Natural killer cell (primary cell): ENCODE data around the gene P3H1. TPM values are rescaled to one million over a fixed set of nuclear protein-coding genes. Genes with fewer than 3 reads are reported as not detected.

Experiments
- ATAC-seq, 3 donors: fragments of 150-1000 bp in 2 of 3; fragments of 200-7000 bp in 1 of 3; cut with Tn5 transposase; 1 replicate in 1 of 3; 2 replicates in 2 of 3; pipeline ENCODE4 v1.10.0; 2021; ENCODE audit warnings: mild to moderate bottlenecking in 2 of 3, moderate library complexity in 2 of 3
- DNase-seq, 2 donors: peaks; one replicate each; pipeline versions ENCODE4 v3.0.0 to v3.0.0-alpha.2; 2013 to 2021; ENCODE audit warnings: mixed read lengths in 1 of 2
- H3K27ac ChIP-seq: one replicate; pipeline ENCODE4 v1.5.1; 2013; ENCODE audit warnings: mild to moderate bottlenecking, low read length
- H3K27me3 ChIP-seq: one replicate; pipeline ENCODE4 v1.6.1; 2013; ENCODE audit warnings: low read length; ENCODE audit not compliant: control insufficient read depth, insufficient read depth
- H3K36me3 ChIP-seq: one replicate; pipeline ENCODE4 v1.6.1; 2013; ENCODE audit warnings: low read length; ENCODE audit not compliant: control insufficient read depth, insufficient read depth
- H3K4me1 ChIP-seq: one replicate; pipeline ENCODE4 v1.6.1; 2013; ENCODE audit warnings: low read length; ENCODE audit not compliant: control insufficient read depth, insufficient read depth
- H3K4me3 ChIP-seq: one replicate; pipeline ENCODE4 v1.5.1; 2013; ENCODE audit warnings: low read length
- H3K9me3 ChIP-seq: one replicate; pipeline ENCODE4 v1.6.1; 2013; ENCODE audit warnings: low read length; ENCODE audit not compliant: control insufficient read depth, insufficient read depth
- H3K27ac Mint-ChIP-seq, 2 donors: one replicate each; pipeline ENCODE4 v1.8.0; 2022; ENCODE audit warnings: mild to moderate bottlenecking in 2 of 2, mixed read lengths in 2 of 2, moderate library complexity in 1 of 2
- H3K27me3 Mint-ChIP-seq, 2 donors: one replicate each; pipeline ENCODE4 v1.8.0; 2022; ENCODE audit warnings: low read depth in 2 of 2, mixed read lengths in 2 of 2
- H3K36me3 Mint-ChIP-seq: one replicate; pipeline ENCODE4 v1.8.0; 2022; ENCODE audit warnings: mixed read lengths
- H3K4me1 Mint-ChIP-seq, 2 donors: one replicate each; pipeline ENCODE4 v1.8.0; 2022; ENCODE audit warnings: mixed read lengths in 2 of 2
- H3K4me3 Mint-ChIP-seq: one replicate; pipeline ENCODE4 v1.8.0; 2022; ENCODE audit warnings: mild to moderate bottlenecking, moderate library complexity, mixed read lengths
- H3K9me3 Mint-ChIP-seq, 2 donors: one replicate each; pipeline ENCODE4 v1.8.0; 2022; ENCODE audit warnings: mixed read lengths in 2 of 2
- CTCF ChIP-seq: fragments of 200-600 bp; IDR thresholded peaks from one replicate; pipeline ENCODE4 v1.8.0; 2022; ENCODE audit warnings: antibody characterized with exemption
- WGBS: methylation state at CpG from one replicate; pipeline ENCODE4 v1.1.7; 2013; ENCODE audit warnings: missing lambda C conversion rate; ENCODE audit not compliant: insufficient coverage; 5-methylcytosine and 5-hydroxymethylcytosine counted together
- intact Hi-C: fragments of 100-400 bp; cut with micrococcal nuclease; formaldehyde crosslinking; loops from one replicate; pipeline ENCODE4 v1.14.2; 2022
- total RNA-seq, 4 donors: library from RNA; stranded (reverse); fragments of 120-200 nt in 1 of 4; gene quantifications; one replicate each; pipeline versions ENCODE4 v1.2.3 to v1.2.4, GENCODE V29; 2013 to 2022

P3H1 gene
- total RNA-seq, 3 donors from 2014 or later (not counting 1 experiment from before 2014, with no cell fraction given): 29.6 to 40.4 (median 37.9) TPM

GRCh38 chr1:42735056-42735455, 31.8 kb downstream of the P3H1 start:
- DNase-seq: no peak
- Mint-ChIP-seq H3K4me3 (no peak overlapping the region), H3K27me3 (no peaks in the 10 kb centered on the region), H3K27ac (no peak overlapping the region), H3K4me1 (peaks cover 0 to 11% of the 10 kb centered on the region in 2 donors), H3K9me3 (no peaks in the 10 kb centered on the region), H3K36me3 (no peaks in the 10 kb centered on the region)
- no peak overlapping the region for H3K4me3 ChIP-seq
- H3K4me1 ChIP-seq: peaks cover 15% of the 10 kb centered on the region
- H3K36me3 ChIP-seq: no peaks in the 10 kb centered on the region
- no peak for ATAC-seq
- no peak for TF ChIP-seq CTCF
- intact Hi-C loops: no loop called here
- WGBS: 88% methylated on average over 11 of the region's 11 CpGs
- no peaks in the 10 kb centered on the region for H3K9me3 ChIP-seq
- no peak overlapping the region for H3K27ac ChIP-seq
- no peaks in the 10 kb centered on the region for H3K27me3 ChIP-seq

DNA sequence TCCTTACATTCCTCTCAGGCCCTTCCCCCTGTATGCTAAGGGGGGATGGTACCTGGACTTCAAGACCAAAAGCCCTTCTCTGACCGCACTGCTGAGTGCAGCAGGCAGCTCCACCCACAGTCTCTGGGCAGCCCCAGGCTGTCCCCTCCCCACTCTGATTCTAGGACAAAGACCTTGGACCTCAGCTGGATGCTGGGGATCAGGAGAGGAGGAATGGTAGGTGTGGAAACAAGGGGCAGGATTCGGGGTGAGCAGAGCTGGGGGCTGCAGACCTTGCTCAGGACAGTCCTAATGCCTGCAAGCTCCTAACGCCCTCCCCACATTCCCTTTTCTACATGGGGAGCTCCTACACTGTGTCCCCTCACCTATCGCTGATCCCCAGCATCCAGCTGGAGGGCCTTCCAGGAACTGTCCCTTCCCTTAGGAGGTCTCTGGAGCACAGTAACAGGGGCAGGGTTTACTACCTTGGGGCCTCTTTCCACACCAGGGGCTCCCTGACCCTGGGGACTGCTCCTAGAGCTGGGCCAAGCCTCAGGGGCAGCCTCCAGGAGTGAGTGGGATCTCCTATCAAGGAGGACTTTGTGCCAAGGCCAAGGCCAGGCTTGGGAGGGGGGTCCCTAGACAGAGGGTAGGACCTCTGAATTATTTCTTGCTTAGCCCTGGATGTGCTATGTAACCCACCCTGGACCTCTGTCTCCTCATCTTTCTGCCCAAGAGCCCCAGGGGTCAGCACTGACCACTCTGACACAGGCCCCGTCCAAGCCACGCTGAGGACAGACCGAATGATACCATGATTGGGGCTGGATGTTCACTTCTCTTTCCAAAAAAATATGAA, 32.4 kb downstream of the P3H1 start:
- intact Hi-C loops: no loop called here
- Mint-ChIP-seq H3K4me1 (peaks cover 0 to 11% of the 10 kb centered on the region in 2 donors), H3K27ac (no peak overlapping the region), H3K27me3 (no peaks in the 10 kb centered on the region), H3K9me3 (no peaks in the 10 kb centered on the region), H3K4me3 (no peak overlapping the region), H3K36me3 (no peaks in the 10 kb centered on the region)
- Histone ChIP-seq H3K27ac (no peak overlapping the region), H3K9me3 (no peaks in the 10 kb centered on the region), H3K4me1 (peaks cover 15% of the 10 kb centered on the region), H3K36me3 (no peaks in the 10 kb centered on the region), H3K27me3 (no peaks in the 10 kb centered on the region), H3K4me3 (no peak overlapping the region)
- DNase-seq (no peak), ATAC-seq (no peak)
- whole genome bisulfite sequencing: 94% methylated on average over 6 of the region's 7 CpGs
- no peak for TF ChIP-seq CTCF

- 89% methylated on average over 12 of the region's 12 CpGs for WGBS
- intact Hi-C loops: no loop called here
- Mint-ChIP-seq H3K4me3 (no peak overlapping the region), H3K4me1 (peaks cover 0 to 11% of the 10 kb centered on the region in 2 donors), H3K9me3 (no peaks in the 10 kb centered on the region), H3K36me3 (no peaks in the 10 kb centered on the region), H3K27me3 (no peaks in the 10 kb centered on the region), H3K27ac (no peak overlapping the region)
- ATAC-seq: no peak
- Histone ChIP-seq H3K4me1 (peaks cover 15% of the 10 kb centered on the region), H3K27ac (no peak overlapping the region), H3K36me3 (no peaks in the 10 kb centered on the region), H3K4me3 (no peak overlapping the region), H3K9me3 (no peaks in the 10 kb centered on the region), H3K27me3 (no peaks in the 10 kb centered on the region)
- DNase-seq: no peak
- no peak for TF ChIP-seq CTCF
Observed at GRCh38 chr1:42733415-42734200, 33.2 kb downstream of the P3H1 start.
